Measurements from ENCODE around the gene ELFN2. TPM values are rescaled to one million over a fixed set of nuclear protein-coding genes. Genes with fewer than 3 reads are reported as not detected.

ELFN2 gene
- total and polyA plus RNA-seq, 4 donors = 0.07 to 0.19 (median 0.08) TPM; not detected in 1

- TF ChIP-seq, protein P1, sequence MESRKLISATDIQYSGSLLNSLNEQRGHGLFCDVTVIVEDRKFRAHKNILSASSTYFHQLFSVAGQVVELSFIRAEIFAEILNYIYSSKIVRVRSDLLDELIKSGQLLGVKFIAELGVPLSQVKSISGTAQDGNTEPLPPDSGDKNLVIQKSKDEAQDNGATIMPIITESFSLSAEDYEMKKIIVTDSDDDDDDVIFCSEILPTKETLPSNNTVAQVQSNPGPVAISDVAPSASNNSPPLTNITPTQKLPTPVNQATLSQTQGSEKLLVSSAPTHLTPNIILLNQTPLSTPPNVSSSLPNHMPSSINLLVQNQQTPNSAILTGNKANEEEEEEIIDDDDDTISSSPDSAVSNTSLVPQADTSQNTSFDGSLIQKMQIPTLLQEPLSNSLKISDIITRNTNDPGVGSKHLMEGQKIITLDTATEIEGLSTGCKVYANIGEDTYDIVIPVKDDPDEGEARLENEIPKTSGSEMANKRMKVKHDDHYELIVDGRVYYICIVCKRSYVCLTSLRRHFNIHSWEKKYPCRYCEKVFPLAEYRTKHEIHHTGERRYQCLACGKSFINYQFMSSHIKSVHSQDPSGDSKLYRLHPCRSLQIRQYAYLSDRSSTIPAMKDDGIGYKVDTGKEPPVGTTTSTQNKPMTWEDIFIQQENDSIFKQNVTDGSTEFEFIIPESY (IDR thresholded peaks at IDR 0.05) = no peak
- TF ChIP-seq JUND (IDR thresholded peaks at IDR 0.05) (no peak), TAF1 (conservative IDR thresholded peaks at IDR 0.05) (no peak)
These were observed 45.8 kb downstream of the ELFN2 start (continued) for GRCh38 chr22:37381489-37381888.

- Histone ChIP-seq H3K36me3 (ENCODE audit: control insufficient read depth in 4 of 4, insufficient read depth in 3 of 4, low read depth in 1 of 4, low read length in 3 of 4) (no peaks in the 10 kb centered on the region), H3K4me3 (ENCODE audit: low read depth in 1 of 3, low read length in 3 of 3) (no peak overlapping the region), H3K27me3 (ENCODE audit: control insufficient read depth in 4 of 4, insufficient read depth in 4 of 4, low read length in 3 of 4) (no peaks in the 10 kb centered on the region), H3K9ac (ENCODE audit: low read depth in 1 of 2, low read length in 2 of 2) (no peak overlapping the region), H3K9me3 (ENCODE audit: control insufficient read depth in 4 of 4, low read length in 3 of 4) (no peaks in the 10 kb centered on the region), H3K27ac (ENCODE audit: low read depth in 1 of 2, low read length in 2 of 2) (no peak overlapping the region), H3K4me1 (ENCODE audit: control insufficient read depth in 4 of 4, insufficient read depth in 4 of 4, low read length in 3 of 4) (no peaks in the 10 kb centered on the region)
- TF ChIP-seq RAD21 (IDR thresholded peaks at IDR 0.05) (no peak), FOXA2 (IDR thresholded peaks at IDR 0.05) (no peak)
- WGBS = 77% methylated on average over 10 of the region's 10 CpGs
- no peak for DNase-seq (ENCODE audit: low spot score)
These were observed 47.6 kb downstream of the ELFN2 start for GRCh38 chr22:37379722-37380121.

DNA sequence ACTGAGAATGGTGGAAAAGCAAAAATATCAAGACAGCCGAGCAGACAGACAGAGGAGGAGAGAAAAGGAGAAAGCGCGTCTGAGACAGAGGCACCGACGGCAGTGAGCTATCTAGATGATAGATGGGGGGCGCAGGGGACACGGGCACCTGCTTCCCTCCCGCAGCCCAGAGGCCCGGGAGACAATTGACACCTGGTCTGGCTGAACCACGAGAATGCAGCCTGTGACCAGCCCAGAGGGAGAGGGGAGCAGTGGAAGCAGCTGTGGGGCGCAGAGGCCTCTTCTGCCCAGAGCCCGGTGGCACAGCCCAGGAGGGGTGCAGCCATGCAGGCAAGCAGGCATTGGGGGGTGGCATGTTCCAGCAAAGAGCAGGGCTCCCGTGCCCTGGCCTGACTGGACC lies 48.2 kb downstream of the ELFN2 start:
- Histone ChIP-seq H3K36me3 (ENCODE audit: control insufficient read depth in 4 of 4, insufficient read depth in 3 of 4, low read depth in 1 of 4, low read length in 3 of 4) (no peaks in the 10 kb centered on the region), H3K4me3 (ENCODE audit: low read depth in 1 of 3, low read length in 3 of 3) (no peak overlapping the region), H3K9ac (ENCODE audit: low read depth in 1 of 2, low read length in 2 of 2) (no peak overlapping the region), H3K27me3 (ENCODE audit: control insufficient read depth in 4 of 4, insufficient read depth in 4 of 4, low read length in 3 of 4) (no peaks in the 10 kb centered on the region), H3K4me1 (ENCODE audit: control insufficient read depth in 4 of 4, insufficient read depth in 4 of 4, low read length in 3 of 4) (no peaks in the 10 kb centered on the region), H3K9me3 (ENCODE audit: control insufficient read depth in 4 of 4, low read length in 3 of 4) (no peaks in the 10 kb centered on the region), H3K27ac (ENCODE audit: low read depth in 1 of 2, low read length in 2 of 2) (no peak overlapping the region)
- TF ChIP-seq, protein P2, sequence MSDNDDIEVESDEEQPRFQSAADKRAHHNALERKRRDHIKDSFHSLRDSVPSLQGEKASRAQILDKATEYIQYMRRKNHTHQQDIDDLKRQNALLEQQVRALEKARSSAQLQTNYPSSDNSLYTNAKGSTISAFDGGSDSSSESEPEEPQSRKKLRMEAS (IDR thresholded peaks at IDR 0.05) = no peak
- TF ChIP-seq NR2F2 (IDR thresholded peaks at IDR 0.05) (no peak), RXRA (IDR thresholded peaks at IDR 0.05) (no peak), FOXA1 (IDR thresholded peaks at IDR 0.05) (no peak)
- 66% methylated on average over 13 of the region's 13 CpGs for WGBS
- no peak for DNase-seq (ENCODE audit: low spot score)

DNA sequence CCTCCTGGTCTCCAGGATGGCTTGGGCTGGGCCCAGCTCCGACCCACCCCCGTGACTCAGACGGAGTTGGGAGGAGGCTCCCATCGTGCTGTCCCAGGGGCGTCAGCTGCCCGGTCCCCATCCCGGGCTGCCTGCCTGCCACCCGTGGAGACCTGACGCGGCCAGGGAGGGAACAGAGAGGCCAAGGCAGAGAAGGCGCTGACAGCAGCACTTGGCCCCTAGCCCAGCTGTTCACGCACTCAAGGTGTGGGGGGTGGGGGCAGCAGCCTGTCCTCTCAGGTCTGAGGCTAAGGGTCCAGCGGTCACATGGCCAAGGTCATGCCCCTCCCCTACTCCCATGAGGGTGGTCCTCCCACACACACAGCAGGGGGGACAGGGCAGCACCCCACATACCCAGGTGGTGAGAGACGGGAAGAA lies 48.6 kb downstream of the ELFN2 start:
- Histone ChIP-seq H3K4me3 (ENCODE audit: low read depth in 1 of 3, low read length in 3 of 3) (no peak overlapping the region), H3K27me3 (ENCODE audit: control insufficient read depth in 4 of 4, insufficient read depth in 4 of 4, low read length in 3 of 4) (no peaks in the 10 kb centered on the region), H3K4me1 (ENCODE audit: control insufficient read depth in 4 of 4, insufficient read depth in 4 of 4, low read length in 3 of 4) (no peaks in the 10 kb centered on the region), H3K9ac (ENCODE audit: low read depth in 1 of 2, low read length in 2 of 2) (no peak overlapping the region), H3K9me3 (ENCODE audit: control insufficient read depth in 4 of 4, low read length in 3 of 4) (no peaks in the 10 kb centered on the region), H3K36me3 (ENCODE audit: control insufficient read depth in 4 of 4, insufficient read depth in 3 of 4, low read depth in 1 of 4, low read length in 3 of 4) (no peaks in the 10 kb centered on the region), H3K27ac (ENCODE audit: low read depth in 1 of 2, low read length in 2 of 2) (no peak overlapping the region)
- TF ChIP-seq GABPA (IDR thresholded peaks at IDR 0.05 in 1 of 2, conservative IDR thresholded peaks at IDR 0.05 in 1 of 2) (no peak), JUND (IDR thresholded peaks at IDR 0.05) (no peak), TAF1 (conservative IDR thresholded peaks at IDR 0.05) (no peak)
- TF ChIP-seq, protein P1 (IDR thresholded peaks at IDR 0.05) = no peak
- DNase-seq (ENCODE audit: low spot score) = no peak
- WGBS = 49% methylated on average over 14 of the region's 14 CpGs

Data from liver (tissue), 9 donors.